OCI-LY1 (cell line): ENCODE data around the gene MYO1A.

ENCODE experiments used
- H2AFZ ChIP-seq: fragments of 200-600 bp; sonication (generic), shearing (Covaris generic); 2 replicates; pipeline ENCODE4 v1.6.0; 2014; ENCODE audit warnings: antibody characterized with exemption, mild to moderate bottlenecking, low read length
- H3F3A ChIP-seq: fragments of 200-600 bp; sonication (generic), shearing (Covaris generic); 2 replicates; pipeline ENCODE4 v1.6.0; 2014; ENCODE audit warnings: mild to moderate bottlenecking, antibody characterized with exemption, low read length, moderate library complexity; ENCODE audit not compliant: insufficient read depth
- H3K27ac ChIP-seq: fragments of 200-600 bp; sonication (generic); 2 replicates; pipeline ENCODE4 v1.5.1; 2014; ENCODE audit warnings: low read length, mixed run types, mild to moderate bottlenecking, low read depth; ENCODE audit not compliant: poor library complexity, severe bottlenecking
- H3K27me3 ChIP-seq: fragments of 200-600 bp; sonication (generic); 2 replicates; pipeline ENCODE4 v1.6.0; 2014; ENCODE audit warnings: antibody characterized with exemption, mild to moderate bottlenecking, low read length, moderate library complexity; ENCODE audit not compliant: insufficient read depth
- H3K36me3 ChIP-seq: fragments of 200-600 bp; sonication (generic); 2 replicates; pipeline ENCODE4 v1.6.1; 2014; ENCODE audit warnings: mild to moderate bottlenecking, antibody characterized with exemption, low read length, moderate library complexity, mixed read lengths; ENCODE audit not compliant: insufficient read depth
- H3K4me1 ChIP-seq: fragments of 200-600 bp; sonication (generic); 2 replicates; pipeline ENCODE4 v1.5.1; 2014; ENCODE audit warnings: mild to moderate bottlenecking, low read length, moderate library complexity; ENCODE audit not compliant: insufficient read depth, severe bottlenecking
- H3K4me2 ChIP-seq: fragments of 200-600 bp; sonication (generic), shearing (Covaris generic); 2 replicates; pipeline ENCODE4 v1.6.1; 2014; ENCODE audit warnings: low read length
- H3K4me3 ChIP-seq: fragments of 200-600 bp; sonication (generic); 2 replicates; pipeline ENCODE4 v1.5.1; 2014; ENCODE audit warnings: low read length, low read depth, mild to moderate bottlenecking, mixed read lengths; ENCODE audit not compliant: poor library complexity, severe bottlenecking
- H3K79me2 ChIP-seq: fragments of 200-600 bp; shearing (Covaris generic); 2 replicates; pipeline ENCODE4 v1.6.1; 2016; ENCODE audit warnings: mixed run types, low read length, mixed read lengths; ENCODE audit not compliant: insufficient read depth
- H3K9ac ChIP-seq: fragments of 200-600 bp; sonication (generic), shearing (Covaris generic); 2 replicates; pipeline ENCODE4 v1.6.1; 2014; ENCODE audit warnings: mild to moderate bottlenecking, low read length, mixed read lengths
- H3K9me2 ChIP-seq: fragments of 200-600 bp; sonication (generic), shearing (Covaris generic); 2 replicates; pipeline ENCODE4 v1.6.1; 2014; ENCODE audit warnings: low read depth, mild to moderate bottlenecking, low read length, mixed read lengths
- H3K9me3 ChIP-seq: fragments of 200-600 bp; shearing (Covaris generic); 2 replicates; pipeline ENCODE4 v1.6.1; 2014; ENCODE audit warnings: low read length, mixed read lengths
- H4K20me1 ChIP-seq: fragments of 200-600 bp; sonication (generic), shearing (Covaris generic); 2 replicates; pipeline ENCODE4 v1.6.0; 2016; ENCODE audit warnings: mild to moderate bottlenecking, low read length; ENCODE audit not compliant: insufficient read depth
- EZH2 ChIP-seq: fragments of 200-600 bp; sonication (generic), shearing (Covaris generic); IDR thresholded peaks from 2 replicates; pipeline ENCODE4 v1.8.0; 2017; ENCODE audit warnings: borderline replicate concordance, mixed run types, mild to moderate bottlenecking, antibody characterized with exemption, low read length, moderate library complexity, mixed read lengths
- TF ChIP-seq, protein P1 (sequence below): fragments of 200-600 bp; sonication (generic), shearing (Covaris generic); IDR thresholded peaks from 2 replicates; pipeline ENCODE4 v1.5.1; 2017; ENCODE audit warnings: mild to moderate bottlenecking, antibody characterized with exemption, low read length, moderate library complexity, mixed read lengths

The MYO1A gene

GRCh38 chr12:57029457-57029856 is 20.5 kb downstream of the MYO1A start:
- Histone ChIP-seq H4K20me1 (no peaks in the 10 kb centered on the region), H3K4me3 (no peak overlapping the region), H3K79me2 (no peaks in the 10 kb centered on the region), H3K4me1 (peaks cover 22% of the 10 kb centered on the region), H3K9me3 (no peaks in the 10 kb centered on the region), H3K36me3 (no peaks in the 10 kb centered on the region), H3K9ac (no peak overlapping the region), H3K9me2 (no peaks in the 10 kb centered on the region), H2AFZ (no peak overlapping the region), H3K27ac (no peak overlapping the region), H3K4me2 (no peak overlapping the region), H3F3A (no peaks in the 10 kb centered on the region), H3K27me3 (peaks cover 15% of the 10 kb centered on the region; the same call in 1 of the 2 replicates)
- TF ChIP-seq EZH2 = no peak
- TF ChIP-seq, protein P1, sequence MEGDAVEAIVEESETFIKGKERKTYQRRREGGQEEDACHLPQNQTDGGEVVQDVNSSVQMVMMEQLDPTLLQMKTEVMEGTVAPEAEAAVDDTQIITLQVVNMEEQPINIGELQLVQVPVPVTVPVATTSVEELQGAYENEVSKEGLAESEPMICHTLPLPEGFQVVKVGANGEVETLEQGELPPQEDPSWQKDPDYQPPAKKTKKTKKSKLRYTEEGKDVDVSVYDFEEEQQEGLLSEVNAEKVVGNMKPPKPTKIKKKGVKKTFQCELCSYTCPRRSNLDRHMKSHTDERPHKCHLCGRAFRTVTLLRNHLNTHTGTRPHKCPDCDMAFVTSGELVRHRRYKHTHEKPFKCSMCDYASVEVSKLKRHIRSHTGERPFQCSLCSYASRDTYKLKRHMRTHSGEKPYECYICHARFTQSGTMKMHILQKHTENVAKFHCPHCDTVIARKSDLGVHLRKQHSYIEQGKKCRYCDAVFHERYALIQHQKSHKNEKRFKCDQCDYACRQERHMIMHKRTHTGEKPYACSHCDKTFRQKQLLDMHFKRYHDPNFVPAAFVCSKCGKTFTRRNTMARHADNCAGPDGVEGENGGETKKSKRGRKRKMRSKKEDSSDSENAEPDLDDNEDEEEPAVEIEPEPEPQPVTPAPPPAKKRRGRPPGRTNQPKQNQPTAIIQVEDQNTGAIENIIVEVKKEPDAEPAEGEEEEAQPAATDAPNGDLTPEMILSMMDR = no peak

DNA sequence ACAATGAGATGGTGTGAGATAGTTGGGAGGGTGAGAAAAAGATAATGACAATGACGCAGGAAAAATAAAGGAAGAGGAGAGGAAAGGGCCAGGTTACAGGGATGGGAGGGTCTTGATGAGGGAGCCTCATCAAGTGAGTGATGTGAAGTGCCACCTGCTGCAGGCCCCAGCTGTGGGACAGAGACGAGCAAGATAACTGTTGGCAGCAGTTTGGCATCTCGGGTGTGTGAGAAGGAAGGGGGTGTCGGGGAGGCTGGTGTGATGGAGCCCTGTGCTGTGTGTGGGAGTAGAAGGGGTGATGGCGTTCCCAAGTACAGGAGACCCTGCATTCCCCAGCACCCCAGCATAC is 22.1 kb downstream of the MYO1A start:
- Histone ChIP-seq H3K36me3 (no peaks in the 10 kb centered on the region), H3K9me3 (no peaks in the 10 kb centered on the region), H3K9ac (no peak overlapping the region; the same call in 1 of the 2 replicates), H2AFZ (no peak overlapping the region), H3K4me2 (no peak overlapping the region), H3K9me2 (no peaks in the 10 kb centered on the region), H4K20me1 (no peaks in the 10 kb centered on the region), H3K27me3 (peaks cover 15% of the 10 kb centered on the region; the same call in 1 of the 2 replicates), H3F3A (no peaks in the 10 kb centered on the region), H3K4me3 (no peak overlapping the region), H3K79me2 (no peaks in the 10 kb centered on the region), H3K27ac (no peak overlapping the region), H3K4me1 (peaks cover 22% of the 10 kb centered on the region)
- no peak for TF ChIP-seq EZH2
- TF ChIP-seq, protein P1 = no peak

DNA sequence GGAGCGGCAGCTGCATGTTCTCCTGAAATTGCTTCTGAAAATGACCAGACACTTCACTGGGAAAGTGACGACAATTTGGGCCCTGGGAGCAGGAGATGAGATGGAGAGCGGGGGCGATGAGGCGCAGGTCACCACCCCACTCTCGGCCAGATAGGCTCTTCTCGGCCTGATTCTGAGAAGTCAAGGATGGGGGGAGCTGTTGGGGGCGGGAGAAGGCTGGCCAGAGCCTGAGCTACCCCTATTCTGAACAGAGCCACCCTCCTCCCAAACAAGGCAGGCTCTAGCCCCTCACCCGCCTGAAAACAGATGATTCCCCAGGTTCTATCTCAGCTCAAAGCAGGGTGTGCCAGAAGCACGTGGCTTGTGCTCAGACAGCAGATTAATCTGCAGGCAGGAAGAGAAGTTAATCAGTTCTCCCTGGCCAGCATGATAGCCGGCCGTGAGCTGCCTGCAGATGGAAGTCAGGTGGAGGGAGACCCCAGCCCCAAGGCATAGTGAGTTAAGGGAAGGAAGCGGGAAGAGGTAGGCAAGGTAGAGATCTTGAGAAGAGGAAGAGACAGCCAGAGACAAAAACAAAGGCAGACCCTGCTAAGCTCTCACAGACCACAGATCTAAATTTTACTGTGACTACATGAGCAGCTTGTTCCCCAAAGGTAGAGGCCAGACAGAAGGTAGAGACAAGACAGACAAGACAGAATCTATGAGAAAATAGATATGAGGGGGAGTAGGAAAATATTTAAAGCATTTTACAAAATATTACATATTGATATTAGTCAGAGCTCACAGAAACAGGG is 22.7 kb downstream of the MYO1A start:
- Histone ChIP-seq H3K27me3 (peaks cover 15% of the 10 kb centered on the region; the same call in 1 of the 2 replicates), H3K9me2 (no peaks in the 10 kb centered on the region), H2AFZ (no peak overlapping the region), H3K79me2 (no peaks in the 10 kb centered on the region), H3K27ac (no peak overlapping the region), H3K4me3 (no peak overlapping the region), H3K9me3 (no peaks in the 10 kb centered on the region), H3K36me3 (no peaks in the 10 kb centered on the region), H3F3A (no peaks in the 10 kb centered on the region), H4K20me1 (no peaks in the 10 kb centered on the region), H3K4me1 (peaks cover 22% of the 10 kb centered on the region), H3K9ac (no peak overlapping the region; the same call in 1 of the 2 replicates), H3K4me2 (no peak overlapping the region)
- TF ChIP-seq, protein P1 = no peak
- TF ChIP-seq EZH2 = no peak
